Epithelial cell of esophagus (primary cell): Measurements from ENCODE around the gene EXOC6B.
A peak's percentile ranks its signal among the peaks of the same experiment; 100 is the strongest.

ENCODE experiments used
- DNase-seq: peaks from one replicate; pipeline ENCODE4 v3.0.0; 2010; ENCODE audit warnings: low read depth
- H3K4me3 ChIP-seq: 2 replicates; pipeline ENCODE4 v1.5.1; 2011; ENCODE audit warnings: mild to moderate bottlenecking, low read length, control low read depth
- TF ChIP-seq, protein P1 (sequence below): IDR thresholded peaks from 2 replicates; pipeline ENCODE4 v1.5.1; 2011; ENCODE audit warnings: low read depth, mild to moderate bottlenecking, low read length, control low read depth, inconsistent platforms; ENCODE audit not compliant: insufficient read depth; ENCODE audit errors: missing control alignments

The EXOC6B gene

DNA sequence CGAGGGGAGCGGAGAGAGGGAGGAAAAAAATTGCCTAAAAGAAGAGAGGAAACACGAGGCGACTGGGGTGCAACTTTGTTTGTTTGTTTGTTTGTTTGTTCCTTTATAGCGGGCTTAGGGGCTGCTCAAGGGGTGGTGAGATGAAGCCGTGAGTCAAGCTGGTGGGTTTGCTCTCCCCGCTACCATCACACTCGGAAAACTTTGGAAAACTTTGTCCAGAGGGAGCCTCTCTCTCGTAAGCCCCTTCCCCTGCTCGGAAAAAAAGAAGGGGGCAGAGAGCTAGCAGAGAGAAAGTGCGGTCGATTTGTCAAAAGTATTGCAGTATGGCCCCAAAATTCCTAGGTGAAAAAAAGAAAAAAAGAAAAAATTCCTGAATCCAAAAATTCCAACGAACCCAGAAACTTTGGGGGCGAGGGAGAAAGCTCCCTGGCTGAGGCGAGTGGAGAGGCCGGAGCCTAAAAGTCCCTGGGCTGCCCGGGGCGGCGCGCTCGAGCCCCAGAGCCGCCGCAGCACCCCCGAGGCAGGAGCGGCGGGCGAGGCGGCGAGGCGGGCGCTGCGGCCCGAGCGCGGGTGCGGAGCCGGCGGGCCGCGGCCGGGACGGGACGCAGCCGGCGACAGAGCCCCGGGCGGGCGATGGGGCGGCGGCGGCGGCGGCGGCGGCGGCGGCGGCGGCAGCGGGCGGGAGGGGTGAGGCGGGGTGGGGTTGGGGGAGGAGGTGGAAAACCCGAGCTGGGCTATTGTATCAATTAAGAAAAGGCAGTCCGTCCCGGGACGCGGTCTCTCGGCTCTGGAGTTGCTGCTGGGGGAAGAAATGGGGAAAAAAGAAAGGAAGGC lies 677.6 kb downstream of the EXOC6B start:
- DNase-seq, result no peak
- TF ChIP-seq, protein P1, sequence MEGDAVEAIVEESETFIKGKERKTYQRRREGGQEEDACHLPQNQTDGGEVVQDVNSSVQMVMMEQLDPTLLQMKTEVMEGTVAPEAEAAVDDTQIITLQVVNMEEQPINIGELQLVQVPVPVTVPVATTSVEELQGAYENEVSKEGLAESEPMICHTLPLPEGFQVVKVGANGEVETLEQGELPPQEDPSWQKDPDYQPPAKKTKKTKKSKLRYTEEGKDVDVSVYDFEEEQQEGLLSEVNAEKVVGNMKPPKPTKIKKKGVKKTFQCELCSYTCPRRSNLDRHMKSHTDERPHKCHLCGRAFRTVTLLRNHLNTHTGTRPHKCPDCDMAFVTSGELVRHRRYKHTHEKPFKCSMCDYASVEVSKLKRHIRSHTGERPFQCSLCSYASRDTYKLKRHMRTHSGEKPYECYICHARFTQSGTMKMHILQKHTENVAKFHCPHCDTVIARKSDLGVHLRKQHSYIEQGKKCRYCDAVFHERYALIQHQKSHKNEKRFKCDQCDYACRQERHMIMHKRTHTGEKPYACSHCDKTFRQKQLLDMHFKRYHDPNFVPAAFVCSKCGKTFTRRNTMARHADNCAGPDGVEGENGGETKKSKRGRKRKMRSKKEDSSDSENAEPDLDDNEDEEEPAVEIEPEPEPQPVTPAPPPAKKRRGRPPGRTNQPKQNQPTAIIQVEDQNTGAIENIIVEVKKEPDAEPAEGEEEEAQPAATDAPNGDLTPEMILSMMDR, result no peak

DNA sequence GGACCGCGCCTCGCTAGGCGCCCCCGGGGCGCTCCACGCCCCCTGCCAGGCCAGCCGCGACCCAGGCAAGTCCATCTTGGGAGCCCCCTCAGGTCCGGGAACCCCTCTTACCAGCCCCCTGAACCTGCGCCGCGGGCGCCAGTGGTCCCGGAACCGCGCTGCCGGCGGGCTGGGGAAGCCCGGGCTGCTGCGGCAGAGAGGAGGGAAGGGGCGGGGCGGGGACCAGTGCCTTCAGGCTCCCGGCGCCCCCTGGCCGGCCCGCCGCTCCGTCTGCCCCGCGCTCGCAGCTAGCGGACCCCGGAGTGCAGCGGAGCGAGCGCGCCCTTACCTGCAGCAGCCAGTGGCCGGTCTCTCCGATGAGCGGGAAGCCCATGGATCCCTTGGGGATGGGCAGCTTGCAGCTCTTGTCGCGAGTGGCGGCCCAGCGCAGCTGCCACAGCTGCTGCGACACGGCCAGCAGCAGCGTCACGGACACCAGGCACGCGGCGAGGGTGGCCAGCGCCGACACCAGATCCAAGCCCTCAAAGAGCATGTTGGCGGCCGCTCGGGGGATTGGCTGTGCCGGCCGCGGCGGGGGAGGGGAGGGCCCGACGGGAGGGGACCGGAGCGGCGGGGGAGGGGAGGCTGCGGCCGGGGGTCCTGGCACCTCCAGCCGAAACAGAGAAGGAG lies 678.4 kb downstream of the EXOC6B start, which contains the start of gene CYP26B1:
CYP26B1 (minus strand) TSS at position 560 of the 669 bp plus-strand sequence; CDS start at position 532, 28 bp downstream.
- TF ChIP-seq, protein P1, result no peak
- DNase-seq, result no peak
- peak within 1 kb of the TSS; percentile 52 for H3K4me3 ChIP-seq

More for the DNA sequence above, 677.6 kb downstream of the EXOC6B start:
- peak overlapping the region; percentile 52 for H3K4me3 ChIP-seq

DNA sequence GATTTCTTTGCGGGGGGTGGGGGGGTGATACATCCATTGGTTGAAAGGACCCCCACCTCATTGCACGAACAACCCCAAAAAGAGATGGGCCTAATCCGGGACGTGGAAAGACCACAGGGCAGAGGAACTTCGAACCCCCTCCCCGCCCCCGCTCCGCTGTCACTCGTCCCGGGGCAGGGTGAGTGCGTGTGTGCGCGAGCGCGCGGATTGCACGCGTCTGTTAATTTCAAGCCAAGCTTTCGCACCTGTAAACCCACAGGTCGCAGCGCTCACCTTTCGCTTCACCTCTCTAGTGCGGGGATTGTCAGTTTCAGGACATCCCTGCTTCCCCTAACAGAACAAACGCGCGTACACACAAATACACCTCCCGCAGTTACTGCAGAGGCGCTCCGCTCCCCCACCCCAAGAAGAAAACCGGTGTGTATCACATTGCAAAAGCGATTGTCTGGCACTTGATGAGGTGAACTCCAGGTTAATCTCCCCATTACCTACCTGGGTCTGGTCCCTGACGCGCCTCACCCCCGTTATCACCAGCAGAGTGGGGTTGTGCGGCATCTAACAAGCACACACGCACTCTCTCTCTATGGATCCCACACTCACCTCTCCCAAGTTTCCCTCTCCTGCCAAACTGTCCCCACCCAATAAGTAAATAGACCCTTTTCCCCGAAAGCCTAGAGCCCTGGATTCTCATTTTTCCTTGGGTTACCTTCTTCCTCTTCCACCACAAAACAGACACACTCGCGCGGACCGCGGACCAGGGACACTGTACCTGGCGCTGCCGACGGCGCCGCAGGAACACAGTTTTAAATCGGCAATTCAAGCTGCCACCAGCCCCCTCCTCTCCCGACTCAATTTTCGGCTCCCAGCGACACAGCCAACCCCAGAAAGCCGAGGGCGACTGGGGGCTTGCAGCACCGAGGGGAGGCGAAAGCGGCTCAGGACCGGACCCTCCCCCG lies 679.2 kb downstream of the EXOC6B start:
- no peak for DNase-seq
- peak overlapping the region; percentile 44 for H3K4me3 ChIP-seq
- TF ChIP-seq, protein P1, result no peak

DNA sequence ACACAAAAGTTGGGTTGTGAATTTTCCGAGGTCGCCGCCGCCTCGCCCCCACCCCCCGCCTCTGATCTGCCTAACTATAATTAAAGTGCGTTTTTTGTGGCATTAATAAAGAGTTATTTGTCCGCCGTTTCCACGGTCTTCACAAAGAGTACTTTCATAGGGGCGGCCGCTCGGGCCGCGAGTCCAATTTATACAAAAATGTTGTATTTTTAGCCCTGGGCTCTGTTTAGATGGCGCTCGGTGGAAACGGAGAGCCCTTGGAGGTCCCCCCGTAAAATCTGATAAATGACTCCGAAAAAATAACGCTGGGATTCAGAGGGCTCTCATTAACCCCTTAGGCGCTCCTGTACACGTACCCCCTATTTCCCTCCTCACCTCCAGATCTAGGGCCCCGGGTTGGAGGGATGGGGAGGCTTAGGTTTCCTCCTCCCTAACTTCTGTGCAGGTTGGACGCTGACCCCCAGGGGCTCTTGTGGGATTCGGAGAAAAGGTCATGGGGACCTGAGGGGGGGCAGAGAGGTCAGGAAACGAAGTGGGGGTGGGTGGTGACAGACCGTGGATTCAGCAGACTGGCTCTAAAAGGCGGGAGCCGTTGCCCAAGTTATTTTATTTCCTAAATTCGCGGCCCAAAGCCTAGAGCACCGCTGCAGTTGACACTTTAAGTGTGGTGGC lies 680.0 kb downstream of the EXOC6B start:
- TF ChIP-seq, protein P1, result no peak
- H3K4me3 ChIP-seq, result peak overlapping the region; percentile 44
- DNase-seq, result no peak

DNA sequence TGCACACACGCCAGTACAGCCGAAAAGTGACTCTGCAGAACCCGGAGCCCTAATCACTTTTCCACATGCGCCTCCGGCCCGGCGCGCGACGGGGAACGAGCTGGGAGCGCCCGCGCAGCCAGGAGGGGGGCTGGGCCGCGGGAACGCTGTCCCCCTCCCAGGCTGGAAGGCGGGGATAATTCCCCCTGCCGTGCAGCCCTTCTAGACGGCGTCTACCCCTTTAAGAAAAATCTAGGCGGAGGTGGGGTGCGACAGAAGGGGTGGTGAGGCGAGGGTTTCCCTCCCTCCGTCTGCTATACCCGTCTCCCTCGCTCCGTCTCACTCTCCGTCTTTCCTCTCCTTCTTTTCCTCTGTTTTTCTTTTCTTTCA lies 680.6 kb downstream of the EXOC6B start:
- TF ChIP-seq, protein P1, result no peak
- H3K4me3 ChIP-seq, result peak overlapping the region; percentile 44
- DNase-seq, result peak; percentile 45
